ENCODE data around the gene CSNK2A3. TPM values are rescaled to one million over a fixed set of nuclear protein-coding genes. Genes with fewer than 3 reads are reported as not detected.

CSNK2A3 gene
- total RNA-seq, 5 donors from 2014 or later (not counting 1 experiment from before 2014, with no cell fraction given): 0.32 to 0.93 TPM; not detected in 3

GRCh38 chr11:11389238-11389637 is 36.2 kb upstream of the CSNK2A3 start:
- POLR2A ChIA-PET: interaction anchor here in 1 of 2 donors (0.6 kb wide), 1 partner anchor 1511 kb away, joined by 5 read pairs; no protein-coding TSS in a partner anchor

DNA sequence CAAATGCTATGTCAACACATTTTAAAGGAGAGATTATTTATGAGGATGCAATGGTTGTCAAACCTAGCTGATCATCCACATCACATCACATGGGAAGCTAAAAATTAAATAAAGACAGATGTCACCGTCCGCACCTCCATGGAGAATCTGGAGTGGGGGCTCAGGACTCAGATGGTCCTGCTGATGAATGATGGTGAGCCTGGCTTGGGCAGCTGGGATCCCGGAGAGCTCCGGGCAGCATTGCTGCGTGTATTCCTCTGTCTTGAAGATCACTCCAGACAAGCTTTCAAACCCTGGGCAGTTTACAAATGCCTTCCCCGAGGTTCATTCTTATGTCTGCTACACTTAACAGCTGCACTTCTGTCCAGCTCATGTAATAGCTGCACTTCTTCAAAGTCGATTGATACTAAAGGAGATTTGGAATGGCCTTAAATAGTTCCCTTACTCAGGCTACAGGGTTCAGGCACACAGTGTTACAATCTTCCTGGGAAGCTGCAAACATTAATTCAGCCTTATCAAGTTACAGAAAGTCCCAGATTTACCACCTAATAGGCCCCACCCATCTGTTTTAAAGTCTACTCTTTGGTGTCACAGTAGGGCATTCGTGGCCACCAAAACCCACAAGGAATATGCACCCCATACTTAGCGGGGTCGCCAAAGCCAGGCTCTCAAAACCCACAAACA is 34.7 kb upstream of the CSNK2A3 start:
- Mint-ChIP-seq H3K27me3 (no peaks in the 10 kb centered on the region), H3K4me1 (no peaks in the 10 kb centered on the region), H3K4me3 (no peak overlapping the region), H3K9me3 (peaks cover 0 to 3% (median 0%) of the 10 kb centered on the region in 3 donors), H3K27ac (no peak overlapping the region), H3K36me3 (no peaks in the 10 kb centered on the region)
- POLR2A ChIA-PET: no interaction called here
- Histone ChIP-seq H3K36me3 (ENCODE audit: control insufficient read depth in 2 of 2, extremely low read depth in 1 of 2, insufficient read depth in 1 of 2, low read length in 1 of 2) (no peaks in the 10 kb centered on the region), H3K4me1 (ENCODE audit: control insufficient read depth in 1 of 2, extremely low read depth in 1 of 2, insufficient read depth in 2 of 2, low read length in 2 of 2) (no peaks in the 10 kb centered on the region), H3K27ac (ENCODE audit: low read length) (no peak overlapping the region), H3K27me3 (replicated peaks in 1 of 2; ENCODE audit: control insufficient read depth in 2 of 2, extremely low read depth in 1 of 2, insufficient read depth in 2 of 2, low read length in 1 of 2) (peaks cover 0 to 5% of the 10 kb centered on the region in 2 experiments), H3K9me3 (no peaks in the 10 kb centered on the region), H3K4me3 (ENCODE audit: control insufficient read depth in 1 of 2, extremely low read depth in 1 of 2, low read length in 1 of 2) (no peak overlapping the region)
- CTCF ChIA-PET: no interaction called here
- 90% methylated on average over 4 of the region's 10 CpGs for WGBS (ENCODE audit: insufficient coverage)
- DNase-seq: no peak
- ATAC-seq (replicated peaks in 1 of 4): no peak

More at GRCh38 chr11:11389238-11389637, 36.2 kb upstream of the CSNK2A3 start:
- H3K27me3 Mint-ChIP-seq: no peaks in the 10 kb centered on the region
- DNase-seq (no peak), ATAC-seq (replicated peaks in 1 of 4) (no peak)
- no peaks in the 10 kb centered on the region for H3K4me1 ChIP-seq (ENCODE audit: control insufficient read depth in 1 of 2, extremely low read depth in 1 of 2, insufficient read depth in 2 of 2, low read length in 2 of 2)
- CTCF ChIA-PET: no interaction called here
- no peaks in the 10 kb centered on the region for H3K36me3 ChIP-seq (ENCODE audit: control insufficient read depth in 2 of 2, extremely low read depth in 1 of 2, insufficient read depth in 1 of 2, low read length in 1 of 2)
- no peak overlapping the region for H3K27ac ChIP-seq (ENCODE audit: low read length)
- H3K4me1 Mint-ChIP-seq: no peaks in the 10 kb centered on the region
- no peak overlapping the region for H3K4me3 ChIP-seq (ENCODE audit: control insufficient read depth in 1 of 2, extremely low read depth in 1 of 2, low read length in 1 of 2)
- WGBS (ENCODE audit: insufficient coverage): 44% methylated on average over 1 of the region's 4 CpGs
- H3K4me3 Mint-ChIP-seq: no peak overlapping the region
- H3K27me3 ChIP-seq (replicated peaks in 1 of 2; ENCODE audit: control insufficient read depth in 2 of 2, extremely low read depth in 1 of 2, insufficient read depth in 2 of 2, low read length in 1 of 2): peaks cover 0 to 12% of the 10 kb centered on the region in 2 experiments
- no peaks in the 10 kb centered on the region for H3K9me3 ChIP-seq
- H3K36me3 Mint-ChIP-seq: no peaks in the 10 kb centered on the region
- peaks cover 0 to 3% (median 0%) of the 10 kb centered on the region in 3 donors for H3K9me3 Mint-ChIP-seq
- H3K27ac Mint-ChIP-seq: no peak overlapping the region

GRCh38 chr11:11387207-11387606 is 34.2 kb upstream of the CSNK2A3 start:
- ChIA-PET CTCF (no interaction called here), POLR2A (no interaction called here)
- H3K4me3 Mint-ChIP-seq: no peak overlapping the region
- Histone ChIP-seq H3K27me3 (replicated peaks in 1 of 2; ENCODE audit: control insufficient read depth in 2 of 2, extremely low read depth in 1 of 2, insufficient read depth in 2 of 2, low read length in 1 of 2) (peaks cover 0 to 5% of the 10 kb centered on the region in 2 experiments), H3K36me3 (ENCODE audit: control insufficient read depth in 2 of 2, extremely low read depth in 1 of 2, insufficient read depth in 1 of 2, low read length in 1 of 2) (no peaks in the 10 kb centered on the region), H3K4me1 (ENCODE audit: control insufficient read depth in 1 of 2, extremely low read depth in 1 of 2, insufficient read depth in 2 of 2, low read length in 2 of 2) (no peaks in the 10 kb centered on the region), H3K27ac (ENCODE audit: low read length) (no peak overlapping the region), H3K4me3 (ENCODE audit: control insufficient read depth in 1 of 2, extremely low read depth in 1 of 2, low read length in 1 of 2) (no peak overlapping the region), H3K9me3 (no peaks in the 10 kb centered on the region)
- 80% methylated on average over 2 of the region's 4 CpGs for WGBS (ENCODE audit: insufficient coverage)
- no peak for DNase-seq
- H3K36me3 Mint-ChIP-seq: no peaks in the 10 kb centered on the region
- peaks cover 0 to 3% (median 0%) of the 10 kb centered on the region in 3 donors for H3K9me3 Mint-ChIP-seq
- H3K27ac Mint-ChIP-seq: no peak overlapping the region
- H3K27me3 Mint-ChIP-seq: no peaks in the 10 kb centered on the region
- ATAC-seq (replicated peaks in 1 of 4): no peak
- no peaks in the 10 kb centered on the region for H3K4me1 Mint-ChIP-seq

- 83% methylated on average over 1 of the region's 2 CpGs for WGBS (ENCODE audit: insufficient coverage)
- Histone ChIP-seq H3K4me3 (ENCODE audit: control insufficient read depth in 1 of 2, extremely low read depth in 1 of 2, low read length in 1 of 2) (no peak overlapping the region), H3K27me3 (replicated peaks in 1 of 2; ENCODE audit: control insufficient read depth in 2 of 2, extremely low read depth in 1 of 2, insufficient read depth in 2 of 2, low read length in 1 of 2) (peaks cover 0 to 8% of the 10 kb centered on the region in 2 experiments), H3K4me1 (ENCODE audit: control insufficient read depth in 1 of 2, extremely low read depth in 1 of 2, insufficient read depth in 2 of 2, low read length in 2 of 2) (no peaks in the 10 kb centered on the region), H3K36me3 (ENCODE audit: control insufficient read depth in 2 of 2, extremely low read depth in 1 of 2, insufficient read depth in 1 of 2, low read length in 1 of 2) (no peaks in the 10 kb centered on the region), H3K27ac (ENCODE audit: low read length) (no peak overlapping the region), H3K9me3 (no peaks in the 10 kb centered on the region)
- H3K4me1 Mint-ChIP-seq: no peaks in the 10 kb centered on the region
- H3K27me3 Mint-ChIP-seq: no peaks in the 10 kb centered on the region
- ChIA-PET POLR2A (no interaction called here), CTCF (no interaction called here)
- H3K4me3 Mint-ChIP-seq: no peak overlapping the region
- peaks cover 0 to 3% (median 0%) of the 10 kb centered on the region in 3 donors for H3K9me3 Mint-ChIP-seq
- ATAC-seq (replicated peaks in 1 of 4) (no peak), DNase-seq (no peak)
- no peak overlapping the region for H3K27ac Mint-ChIP-seq
- H3K36me3 Mint-ChIP-seq: no peaks in the 10 kb centered on the region
Measured at GRCh38 chr11:11384829-11385228, 31.8 kb upstream of the CSNK2A3 start.

DNA sequence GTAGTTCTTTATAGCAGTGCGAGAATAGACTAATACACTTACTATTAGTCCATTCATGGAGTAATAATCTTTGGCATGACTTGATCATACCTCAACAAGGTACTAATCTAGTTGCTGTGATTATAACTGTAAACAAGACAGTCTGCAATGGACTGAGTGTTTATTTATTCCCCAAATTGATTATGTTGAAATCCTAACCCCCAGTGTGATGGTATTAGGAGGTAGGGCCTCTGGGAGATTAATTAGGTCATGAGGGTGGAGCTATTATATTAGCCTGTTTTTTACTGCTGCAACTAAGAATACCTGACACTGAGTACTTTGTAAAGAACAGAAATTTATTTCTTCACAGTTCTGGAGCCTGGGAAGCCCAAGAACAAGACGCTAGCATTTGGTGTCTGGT is 30.9 kb upstream of the CSNK2A3 start:
- CTCF ChIA-PET: no interaction called here
- no peaks in the 10 kb centered on the region for H3K36me3 ChIP-seq (ENCODE audit: control insufficient read depth in 2 of 2, extremely low read depth in 1 of 2, insufficient read depth in 1 of 2, low read length in 1 of 2)
- no peak for DNase-seq
- no peak overlapping the region for H3K27ac ChIP-seq (ENCODE audit: low read length)
- Mint-ChIP-seq H3K36me3 (no peaks in the 10 kb centered on the region), H3K27me3 (no peaks in the 10 kb centered on the region), H3K4me1 (no peaks in the 10 kb centered on the region), H3K4me3 (no peak overlapping the region), H3K27ac (no peak overlapping the region), H3K9me3 (peaks cover 0 to 3% (median 0%) of the 10 kb centered on the region in 3 donors)
- H3K27me3 ChIP-seq (replicated peaks in 1 of 2; ENCODE audit: control insufficient read depth in 2 of 2, extremely low read depth in 1 of 2, insufficient read depth in 2 of 2, low read length in 1 of 2): peaks cover 0 to 5% of the 10 kb centered on the region in 2 experiments
- no peaks in the 10 kb centered on the region for H3K9me3 ChIP-seq
- WGBS (ENCODE audit: insufficient coverage): no CpG with 5 or more reads among the region's 2 CpGs
- H3K4me3 ChIP-seq (ENCODE audit: control insufficient read depth in 1 of 2, extremely low read depth in 1 of 2, low read length in 1 of 2): no peak overlapping the region
- no peak for ATAC-seq (replicated peaks in 1 of 4)
- POLR2A ChIA-PET: no interaction called here
- no peaks in the 10 kb centered on the region for H3K4me1 ChIP-seq (ENCODE audit: control insufficient read depth in 1 of 2, extremely low read depth in 1 of 2, insufficient read depth in 2 of 2, low read length in 2 of 2)

DNA sequence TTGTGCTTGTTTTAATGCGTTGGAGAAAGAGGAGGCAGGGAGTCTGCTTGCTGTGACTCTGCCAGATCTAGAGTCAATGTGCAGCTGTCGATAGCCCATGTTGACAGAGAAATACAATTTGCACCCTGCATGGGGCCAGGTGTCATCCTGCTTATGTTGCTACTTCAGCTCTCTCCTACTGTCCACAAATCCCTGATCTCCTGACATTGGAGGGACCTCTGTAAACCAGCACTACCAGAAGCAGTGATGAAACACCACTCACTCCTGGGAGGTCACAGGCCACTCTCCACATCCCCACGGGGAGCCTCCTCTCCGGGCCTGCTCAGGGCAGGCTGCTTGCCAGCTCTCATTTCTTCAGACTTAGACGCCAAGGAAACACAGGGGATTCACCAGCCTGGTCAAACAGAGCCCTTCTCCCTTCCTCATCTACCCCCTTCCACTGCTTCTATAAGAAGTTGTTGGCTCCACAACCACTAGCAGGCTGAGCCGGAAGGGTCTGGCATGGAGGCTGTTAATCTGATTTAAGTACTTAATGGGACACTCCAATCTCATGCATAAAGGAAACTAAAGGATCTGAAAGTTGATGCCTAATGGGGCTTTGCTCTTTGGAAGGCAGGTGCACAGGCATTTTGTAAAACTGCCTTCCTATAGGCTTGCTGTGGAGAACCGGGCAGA is 29.9 kb upstream of the CSNK2A3 start:
- peaks cover 0 to 10% of the 10 kb centered on the region in 2 experiments for H3K27me3 ChIP-seq (replicated peaks in 1 of 2; ENCODE audit: control insufficient read depth in 2 of 2, extremely low read depth in 1 of 2, insufficient read depth in 2 of 2, low read length in 1 of 2)
- H3K4me1 ChIP-seq (ENCODE audit: control insufficient read depth in 1 of 2, extremely low read depth in 1 of 2, insufficient read depth in 2 of 2, low read length in 2 of 2): no peaks in the 10 kb centered on the region
- 73% methylated on average over 4 of the region's 7 CpGs for WGBS (ENCODE audit: insufficient coverage)
- ATAC-seq (replicated peaks in 1 of 4): no peak
- H3K9me3 ChIP-seq: no peaks in the 10 kb centered on the region
- Mint-ChIP-seq H3K36me3 (no peaks in the 10 kb centered on the region), H3K4me3 (no peak overlapping the region), H3K27me3 (no peaks in the 10 kb centered on the region), H3K4me1 (no peaks in the 10 kb centered on the region), H3K27ac (no peak overlapping the region), H3K9me3 (peaks cover 0 to 3% (median 0%) of the 10 kb centered on the region in 3 donors)
- ChIA-PET POLR2A (no interaction called here), CTCF (no interaction called here)
- no peaks in the 10 kb centered on the region for H3K36me3 ChIP-seq (ENCODE audit: control insufficient read depth in 2 of 2, extremely low read depth in 1 of 2, insufficient read depth in 1 of 2, low read length in 1 of 2)
- DNase-seq: no peak
- H3K4me3 ChIP-seq (ENCODE audit: control insufficient read depth in 1 of 2, extremely low read depth in 1 of 2, low read length in 1 of 2): no peak overlapping the region
- H3K27ac ChIP-seq (ENCODE audit: low read length): no peak overlapping the region

Data from T-cell (primary cell).